Spleen (tissue), 11 donors: Measurements from ENCODE around the gene LRCH4. TPM values are rescaled to one million over a fixed set of nuclear protein-coding genes. Genes with fewer than 3 reads are reported as not detected.

Experiments used
- DNase-seq: peaks from one replicate; pipeline ENCODE4 v3.0.0-alpha.2; 2020
- H3K27ac ChIP-seq, 8 donors: fragments of 200-600 bp; sonication (generic) in 7 of 8; 1 replicate in 4 of 8; 2 replicates in 4 of 8; pipeline versions ENCODE4 v1.5.0 to v1.8.0; 2016 to 2021; ENCODE audit warnings: inconsistent platforms in 4 of 8, mild to moderate bottlenecking in 4 of 8, moderate library complexity in 1 of 8
- H3K27me3 ChIP-seq, 7 donors: fragments of 200-600 bp; sonication (generic) in 6 of 7; replicated peaks in 1 of 7; 1 replicate in 4 of 7; 2 replicates in 3 of 7; pipeline versions ENCODE4 v1.5.0 to v1.8.0; 2016 to 2021; ENCODE audit warnings: inconsistent platforms in 3 of 7, mild to moderate bottlenecking in 1 of 7
- H3K36me3 ChIP-seq, 6 donors: fragments of 200-600 bp; sonication (generic) in 5 of 6; 1 replicate in 4 of 6; 2 replicates in 2 of 6; pipeline versions ENCODE4 v1.5.0 to v1.8.0; 2016 to 2021; ENCODE audit warnings: inconsistent platforms in 2 of 6
- H3K4me1 ChIP-seq, 6 donors: fragments of 200-600 bp; sonication (generic) in 5 of 6; 1 replicate in 3 of 6; 2 replicates in 3 of 6; pipeline versions ENCODE4 v1.5.0 to v1.8.0; 2016 to 2021; ENCODE audit warnings: inconsistent platforms in 3 of 6
- H3K4me3 ChIP-seq, 8 donors: fragments of 200-600 bp; sonication (generic) in 7 of 8; 1 replicate in 4 of 8; 2 replicates in 4 of 8; pipeline versions ENCODE4 v1.5.0 to v1.8.0; 2016 to 2021; ENCODE audit warnings: inconsistent platforms in 4 of 8, mild to moderate bottlenecking in 4 of 8, moderate library complexity in 2 of 8
- H3K9me3 ChIP-seq, 8 donors: fragments of 200-600 bp; sonication (generic) in 7 of 8; 1 replicate in 4 of 8; 2 replicates in 4 of 8; pipeline versions ENCODE4 v1.5.0 to v1.8.0; 2016 to 2021; ENCODE audit warnings: inconsistent platforms in 4 of 8
- POLR2A ChIP-seq, 3 donors: fragments of 450-650 bp; IDR thresholded peaks; one replicate each; pipeline ENCODE4 v1.5.1; 2017; ENCODE audit warnings: antibody characterized with exemption in 3 of 3, mild to moderate bottlenecking in 1 of 3
- POLR2AphosphoS5 ChIP-seq, 3 donors: sonication (generic); formaldehyde crosslinking; IDR thresholded peaks; one replicate each; pipeline ENCODE4 v1.5.1; 2017; ENCODE audit warnings: antibody characterized with exemption in 3 of 3
- WGBS, 5 donors: extraction: QIAGEN DNeasy Blood & Tissue Kit in 3 of 5; methylation state at CpG; one replicate each; pipeline versions ENCODE4 v1.1.5 to v1.1.7; 2013 to 2018; 5-methylcytosine and 5-hydroxymethylcytosine counted together
- intact Hi-C: fragments of 100-400 bp; cut with DNase I; formaldehyde crosslinking; loops from one replicate; pipeline ENCODE4 v1.15.0; 2023; ENCODE audit warnings: low total_unique reads
- polyA plus RNA-seq, 3 donors: library from polyadenylated mRNA; stranded (reverse); fragments of 200-250 nt; gene quantifications; one replicate each; pipeline ENCODE4 v1.2.1, GENCODE V29; 2013
- total RNA-seq, 7 donors: library from RNA; depleted of rRNA in 3 of 7; stranded (reverse); fragments of >200 nt in 3 of 7; fragmentation: NEBNext Ultra II Directional in 4 of 7; extraction: Animal tissue kit (Norgen Biotek cat#: 25700) in 4 of 7; gene quantifications; one replicate each; pipeline versions ENCODE4 v1.1.0 to v1.2.1, GENCODE V29; 2016 to 2021
- TF ChIP-seq, protein P1 (sequence below), 11 experiments: fragments of 200-600 bp in 7 of 11; fragments of 450-650 bp in 4 of 11; sonication (generic) in 4 of 11; IDR thresholded peaks in 8 of 11; conservative IDR thresholded peaks in 3 of 11; 1 replicate in 7 of 11; 2 replicates in 4 of 11; pipeline versions ENCODE4 v1.4.0 to v1.8.0; 2016 to 2021; ENCODE audit warnings: antibody characterized with exemption in 11 of 11, inconsistent platforms in 4 of 11, mild to moderate bottlenecking in 1 of 11
- donor health status: healthy with polysubstance abuse.
- donor health status: DM: no; HTN: no; CAD: no; lungs with moderate emphysema.
- donor health status: DM: no; HTN: no; CAD: no.
- donor health status: Bipolar disorder and iron deficiency.
- donor health status: healthy.
- donor health status: DM: no; HTN: no; CAD: no.
- donor health status: DM: yes; HTN: yes; CAD: no.

LRCH4 gene
- total and polyA plus RNA-seq, 10 donors: 145 to 333 (median 197) TPM

DNA sequence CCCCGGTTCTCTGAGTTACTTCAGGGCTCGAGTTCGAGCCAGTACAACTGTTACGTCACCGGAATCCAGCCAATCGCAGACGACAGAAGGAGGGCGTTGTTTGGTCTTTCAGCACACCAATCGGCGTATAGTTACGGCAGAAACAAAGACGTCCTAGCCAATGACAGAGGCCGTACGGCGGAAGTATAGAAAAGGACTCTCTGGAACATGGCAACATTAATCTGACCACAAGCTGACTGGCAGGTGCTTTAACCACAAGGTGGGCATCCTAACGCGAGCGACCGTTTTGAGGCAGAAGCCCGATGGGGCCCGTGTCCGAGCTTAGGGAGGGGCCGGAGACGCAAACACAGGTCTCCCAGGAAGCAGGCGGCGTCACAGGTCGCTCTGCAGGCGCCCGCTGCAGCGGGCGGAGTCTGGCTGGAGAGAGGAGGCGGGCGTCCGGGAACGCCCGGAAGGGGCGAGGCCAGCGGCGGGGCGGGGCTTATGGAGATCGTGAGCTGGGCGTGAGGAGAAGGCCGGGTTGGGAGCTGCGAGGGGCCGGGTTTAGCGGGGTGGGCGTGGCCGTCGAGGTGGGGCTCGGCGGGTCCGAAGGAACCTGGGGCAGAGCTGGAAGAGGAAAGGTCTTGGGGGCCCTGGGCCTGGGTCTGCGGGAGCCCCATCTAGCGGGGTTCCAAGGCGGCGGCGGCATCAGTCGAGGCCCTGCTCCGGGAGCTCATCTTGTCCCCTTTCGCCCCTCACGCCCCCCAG, 26.2 kb upstream of the LRCH4 start, which contains the start of gene MOSPD3:
MOSPD3 (plus strand) TSS at position 558 of the 747 bp plus-strand sequence. CDS start 252 bp downstream, outside the sequence.
- Histone ChIP-seq H3K36me3 (peaks cover 0 to 21% (median 4%) of the 10 kb centered on the region in 6 donors), H3K9me3 (no peaks in the 10 kb centered on the region), H3K4me3 (peak within 1 kb of the TSS; percentile 60 to 83 (median 66)), H3K4me1 (peaks cover 7 to 26% (median 22%) of the 10 kb centered on the region in 6 donors), H3K27me3 (no peaks in the 10 kb centered on the region), H3K27ac (peak within 1 kb of the TSS; percentile 93 to 98 (median 95))
- intact Hi-C loops: loop anchor here (10.0 kb wide), 1 partner anchor 63 kb away; the partner anchor contains the start of gene GNB2
- peak; percentile 100 for DNase-seq
- TF ChIP-seq POLR2AphosphoS5 (IDR thresholded peaks at IDR 0.05) (peak; percentile 91 to 97 (median 93)), POLR2A (IDR thresholded peaks at IDR 0.05) (peak in 2 of 3 donors; percentile 56 to 77)
- TF ChIP-seq, protein P1, sequence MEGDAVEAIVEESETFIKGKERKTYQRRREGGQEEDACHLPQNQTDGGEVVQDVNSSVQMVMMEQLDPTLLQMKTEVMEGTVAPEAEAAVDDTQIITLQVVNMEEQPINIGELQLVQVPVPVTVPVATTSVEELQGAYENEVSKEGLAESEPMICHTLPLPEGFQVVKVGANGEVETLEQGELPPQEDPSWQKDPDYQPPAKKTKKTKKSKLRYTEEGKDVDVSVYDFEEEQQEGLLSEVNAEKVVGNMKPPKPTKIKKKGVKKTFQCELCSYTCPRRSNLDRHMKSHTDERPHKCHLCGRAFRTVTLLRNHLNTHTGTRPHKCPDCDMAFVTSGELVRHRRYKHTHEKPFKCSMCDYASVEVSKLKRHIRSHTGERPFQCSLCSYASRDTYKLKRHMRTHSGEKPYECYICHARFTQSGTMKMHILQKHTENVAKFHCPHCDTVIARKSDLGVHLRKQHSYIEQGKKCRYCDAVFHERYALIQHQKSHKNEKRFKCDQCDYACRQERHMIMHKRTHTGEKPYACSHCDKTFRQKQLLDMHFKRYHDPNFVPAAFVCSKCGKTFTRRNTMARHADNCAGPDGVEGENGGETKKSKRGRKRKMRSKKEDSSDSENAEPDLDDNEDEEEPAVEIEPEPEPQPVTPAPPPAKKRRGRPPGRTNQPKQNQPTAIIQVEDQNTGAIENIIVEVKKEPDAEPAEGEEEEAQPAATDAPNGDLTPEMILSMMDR (IDR thresholded peaks at IDR 0.05 in 8 of 11, conservative IDR thresholded peaks at IDR 0.05 in 3 of 11): peak in 2 of 11 experiments; percentile 17 to 22
- 0 to 1% (median 0%) methylated on average over 48 to 61 of the region's 61 CpGs for WGBS, 5 donors

DNA sequence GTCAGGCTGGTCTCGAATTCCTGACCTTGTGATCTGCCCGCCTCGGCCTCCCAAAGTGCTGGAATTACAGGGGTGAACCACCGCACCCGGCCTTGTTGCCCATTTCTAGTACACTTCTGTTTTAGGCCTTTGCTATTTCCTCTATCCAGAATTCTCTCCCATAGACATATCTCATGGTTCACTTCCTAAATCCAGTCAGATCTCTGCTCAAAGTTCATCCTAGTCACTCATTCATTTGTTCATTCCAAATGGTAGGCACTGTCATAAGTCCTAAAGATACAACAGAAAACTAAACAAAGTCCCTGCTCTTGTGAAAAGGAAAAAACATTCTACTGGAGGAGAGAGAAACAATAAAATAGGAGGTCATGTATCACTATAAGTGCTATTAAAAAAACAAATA, 24.0 kb upstream of the LRCH4 start:
- H3K27ac ChIP-seq: no peak overlapping the region
- H3K9me3 ChIP-seq: no peaks in the 10 kb centered on the region
- H3K4me3 ChIP-seq: no peak overlapping the region
- H3K36me3 ChIP-seq: peaks cover 0 to 8% (median 2%) of the 10 kb centered on the region in 6 donors
- TF ChIP-seq POLR2AphosphoS5 (IDR thresholded peaks at IDR 0.05) (no peak), POLR2A (IDR thresholded peaks at IDR 0.05) (no peak)
- TF ChIP-seq, protein P1 (IDR thresholded peaks at IDR 0.05 in 8 of 11, conservative IDR thresholded peaks at IDR 0.05 in 3 of 11): no peak
- peaks cover 0 to 15% (median 0%) of the 10 kb centered on the region in 7 donors for H3K27me3 ChIP-seq
- WGBS, 5 donors: 90 to 94% (median 91%) methylated on average over 5 of the region's 5 CpGs
- DNase-seq: no peak
- peaks cover 13 to 39% (median 32%) of the 10 kb centered on the region in 6 donors for H3K4me1 ChIP-seq
- intact Hi-C loops: loop anchor here (10.0 kb wide), 1 partner anchor 65 kb away; the partner anchor contains the start of gene GNB2

DNA sequence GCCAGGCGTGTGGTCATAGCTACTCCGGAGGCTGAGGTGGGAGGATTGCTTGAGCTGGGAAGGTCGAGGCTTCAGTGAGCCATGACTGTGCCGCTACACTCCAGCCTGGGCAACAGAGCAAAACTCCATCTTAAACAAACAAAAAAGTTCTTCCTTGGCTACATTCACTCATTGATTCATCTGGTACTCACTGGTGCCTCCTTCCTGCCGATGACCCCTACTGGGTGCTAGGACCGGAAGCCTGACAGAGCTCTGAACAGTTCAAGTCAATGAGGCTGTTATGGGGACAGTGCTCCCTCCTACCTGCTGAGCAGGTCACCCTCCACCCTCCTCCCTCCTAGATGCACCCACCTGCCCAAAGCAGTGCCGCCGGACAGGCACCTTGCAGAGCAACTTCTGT, 21.2 kb upstream of the LRCH4 start:
- H3K4me1 ChIP-seq: peaks cover 12 to 48% (median 28%) of the 10 kb centered on the region in 6 donors
- no peak overlapping the region for H3K4me3 ChIP-seq
- DNase-seq: no peak
- intact Hi-C loops: no loop called here
- H3K27me3 ChIP-seq: peaks cover 0 to 22% (median 0%) of the 10 kb centered on the region in 7 donors
- no peaks in the 10 kb centered on the region for H3K9me3 ChIP-seq
- H3K27ac ChIP-seq: no peak overlapping the region
- WGBS, 5 donors: 80 to 95% (median 86%) methylated on average over 8 of the region's 8 CpGs
- H3K36me3 ChIP-seq: no peaks in the 10 kb centered on the region
- TF ChIP-seq, protein P1 (IDR thresholded peaks at IDR 0.05 in 8 of 11, conservative IDR thresholded peaks at IDR 0.05 in 3 of 11): no peak

DNA sequence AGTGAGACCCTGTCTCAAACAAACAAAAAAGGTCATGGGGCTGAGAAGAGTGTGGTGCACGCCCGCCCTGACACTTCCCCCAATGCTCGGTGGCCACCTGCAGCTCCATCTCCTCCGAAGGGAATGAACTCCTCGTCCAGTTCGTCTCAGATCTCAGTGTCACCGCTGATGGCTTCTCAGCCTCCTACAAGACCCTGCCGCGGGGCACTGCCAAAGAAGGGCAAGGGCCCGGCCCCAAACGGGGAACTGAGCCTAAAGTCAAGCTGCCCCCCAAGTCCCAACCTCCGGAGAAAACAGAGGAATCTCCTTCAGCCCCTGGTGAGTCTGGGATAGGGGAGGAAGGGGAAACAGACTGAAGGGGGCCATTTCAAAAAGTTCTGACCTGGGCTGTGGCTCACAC, 20.4 kb upstream of the LRCH4 start:
- H3K36me3 ChIP-seq: no peaks in the 10 kb centered on the region
- H3K27me3 ChIP-seq: peaks cover 0 to 22% (median 0%) of the 10 kb centered on the region in 7 donors
- no peak for DNase-seq
- intact Hi-C loops: no loop called here
- no peaks in the 10 kb centered on the region for H3K9me3 ChIP-seq
- no peak overlapping the region for H3K27ac ChIP-seq
- TF ChIP-seq POLR2AphosphoS5 (IDR thresholded peaks at IDR 0.05) (no peak), POLR2A (IDR thresholded peaks at IDR 0.05) (no peak)
- TF ChIP-seq, protein P1 (IDR thresholded peaks at IDR 0.05 in 8 of 11, conservative IDR thresholded peaks at IDR 0.05 in 3 of 11): no peak
- H3K4me3 ChIP-seq: no peak overlapping the region
- WGBS, 5 donors: 86 to 97% (median 89%) methylated on average over 12 of the region's 12 CpGs
- peaks cover 12 to 46% (median 27%) of the 10 kb centered on the region in 6 donors for H3K4me1 ChIP-seq
